ENCODE measurements around the gene ZNF516. TPM values are rescaled to one million over a fixed set of nuclear protein-coding genes. Genes with fewer than 3 reads are reported as not detected.

Gene ZNF516
- total and polyA plus RNA-seq, 2 experiments from 2014 or later, result 17.0 to 78.6 TPM

DNA sequence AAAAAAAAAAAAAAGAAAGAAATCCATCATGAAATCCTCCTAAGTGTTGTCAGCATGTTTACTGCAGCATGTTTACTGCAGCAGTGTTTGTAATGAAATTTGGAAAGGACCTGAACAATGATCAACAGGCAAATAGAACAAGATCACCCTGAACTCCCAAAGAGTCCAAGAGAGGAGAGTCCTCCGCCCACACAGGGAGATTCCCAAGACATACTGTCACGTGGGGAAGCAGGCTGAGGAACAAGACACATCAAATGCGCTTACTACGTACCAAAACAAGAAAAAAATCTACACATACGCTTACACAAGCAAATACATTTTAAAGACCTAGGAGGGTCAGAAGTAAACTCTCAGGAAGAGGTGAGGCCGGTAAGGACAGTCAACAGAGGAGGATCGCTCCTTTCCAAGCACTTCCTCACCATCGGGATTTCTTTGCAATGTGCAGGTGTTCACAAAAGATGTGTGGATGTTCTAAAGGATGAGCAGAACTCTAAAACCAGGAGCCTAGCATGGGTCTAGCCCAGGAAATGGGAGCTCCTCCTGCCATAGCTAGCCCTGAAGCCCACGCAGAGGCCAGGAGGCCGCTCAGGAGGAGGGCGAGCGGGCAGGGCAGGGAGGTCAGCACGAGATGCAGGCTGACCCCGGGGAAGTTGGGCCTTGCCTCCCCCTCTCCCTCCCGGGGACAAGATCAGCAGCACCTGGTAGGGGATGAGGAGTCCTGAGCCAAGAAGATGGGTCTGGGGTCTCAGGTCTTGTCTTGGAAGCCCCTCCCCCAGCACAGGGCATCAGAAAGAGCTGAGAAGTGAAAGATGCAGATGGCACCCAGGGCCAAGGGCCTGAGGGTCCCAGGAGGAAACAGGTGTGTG lies 66.4 kb downstream of the ZNF516 start:
- no peaks in the 10 kb centered on the region for H3K27me3 ChIP-seq
- no peak for TF ChIP-seq CTCF (IDR thresholded peaks at IDR 0.05; ENCODE audit: low read depth, low read length)
- no peaks in the 10 kb centered on the region for H3K9me3 ChIP-seq (ENCODE audit: low read depth)
- DNase-seq (ENCODE audit: low read depth in 1 of 2, low spot score in 1 of 2), result no peak
- H3K27ac ChIP-seq, result no peak overlapping the region
- H3K4me3 ChIP-seq, result no peak overlapping the region
- H3K4me1 ChIP-seq (ENCODE audit: low read depth), result peaks cover 12% of the 10 kb centered on the region
- no peaks in the 10 kb centered on the region for H3K36me3 ChIP-seq

- Histone ChIP-seq H3K27ac (no peak overlapping the region), H3K4me1 (ENCODE audit: low read depth) (peaks cover 12% of the 10 kb centered on the region), H3K9me3 (ENCODE audit: low read depth) (no peaks in the 10 kb centered on the region), H3K36me3 (no peaks in the 10 kb centered on the region), H3K27me3 (no peaks in the 10 kb centered on the region), H3K4me3 (no peak overlapping the region)
- TF ChIP-seq CTCF (IDR thresholded peaks at IDR 0.05; ENCODE audit: low read depth, low read length), result peak; percentile 82
- peak; percentile 37 to 64 for DNase-seq (ENCODE audit: low read depth in 1 of 2, low spot score in 1 of 2)
These were observed 68.2 kb downstream of the ZNF516 start for GRCh38 chr18:76426737-76427305.

DNA sequence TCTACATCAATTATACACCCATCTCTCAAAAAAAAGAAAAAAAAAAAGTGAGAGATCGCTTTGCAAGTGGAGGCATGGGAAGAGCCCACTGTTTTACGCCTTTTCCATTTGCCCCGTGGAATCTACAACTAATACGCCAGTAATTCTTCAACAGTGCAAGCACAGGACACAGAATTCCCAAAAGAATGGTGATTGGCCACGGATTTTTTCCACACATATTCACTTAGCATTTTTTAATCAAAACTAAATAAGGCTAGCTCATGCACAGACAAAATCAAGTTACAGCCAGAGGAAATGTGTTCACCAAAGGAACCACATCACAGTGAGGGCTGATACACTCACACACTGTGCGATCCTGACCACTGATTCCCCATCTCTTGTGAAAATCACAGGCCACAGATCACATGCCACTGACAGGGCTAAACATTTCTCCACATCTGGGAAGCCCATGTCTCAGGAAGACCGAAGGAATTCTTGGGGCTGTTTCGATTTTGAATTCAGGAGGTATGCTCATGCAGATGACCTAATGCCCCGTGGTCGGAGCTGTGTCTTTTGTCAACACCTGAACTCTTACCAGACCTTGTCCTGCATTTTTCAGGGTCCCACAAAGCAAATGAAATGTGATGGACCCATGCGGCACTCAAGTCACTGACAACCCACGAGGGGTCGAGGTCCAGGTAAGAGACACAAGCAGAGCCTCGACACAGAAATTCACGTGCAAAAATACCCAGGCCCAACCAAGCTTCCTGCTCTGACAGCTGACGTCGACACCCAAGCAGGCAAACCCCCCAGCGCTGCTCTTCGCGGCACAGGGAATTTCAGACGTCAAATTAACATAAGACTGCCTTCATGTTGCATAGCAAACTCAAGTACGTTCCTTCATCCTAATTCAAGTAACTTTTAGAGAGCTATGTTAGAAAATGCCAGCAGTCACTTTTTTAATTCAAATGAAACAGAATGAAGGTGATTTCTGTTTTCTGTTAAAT lies 69.6 kb downstream of the ZNF516 start:
- Histone ChIP-seq H3K27me3 (no peaks in the 10 kb centered on the region), H3K36me3 (no peaks in the 10 kb centered on the region), H3K9me3 (ENCODE audit: low read depth) (no peaks in the 10 kb centered on the region), H3K4me3 (no peak overlapping the region), H3K27ac (no peak overlapping the region), H3K4me1 (ENCODE audit: low read depth) (peaks cover 18% of the 10 kb centered on the region)
- peak in 1 of 2 donors; percentile 33 for DNase-seq (ENCODE audit: low read depth in 1 of 2, low spot score in 1 of 2)
- no peak for TF ChIP-seq CTCF (IDR thresholded peaks at IDR 0.05; ENCODE audit: low read depth, low read length)

GRCh38 chr18:76422838-76423237 lies 72.2 kb downstream of the ZNF516 start:
- Histone ChIP-seq H3K27me3 (no peaks in the 10 kb centered on the region), H3K27ac (no peak overlapping the region), H3K4me3 (no peak overlapping the region), H3K4me1 (ENCODE audit: low read depth) (peaks cover 18% of the 10 kb centered on the region), H3K36me3 (no peaks in the 10 kb centered on the region), H3K9me3 (ENCODE audit: low read depth) (no peaks in the 10 kb centered on the region)
- no peak for DNase-seq (ENCODE audit: low read depth in 1 of 2, low spot score in 1 of 2)
- no peak for TF ChIP-seq CTCF (IDR thresholded peaks at IDR 0.05; ENCODE audit: low read depth, low read length)

GRCh38 chr18:76422121-76422520 lies 72.9 kb downstream of the ZNF516 start:
- TF ChIP-seq CTCF (IDR thresholded peaks at IDR 0.05; ENCODE audit: low read depth, low read length), result no peak
- no peak for DNase-seq (ENCODE audit: low read depth in 1 of 2, low spot score in 1 of 2)
- Histone ChIP-seq H3K4me3 (no peak overlapping the region), H3K9me3 (ENCODE audit: low read depth) (no peaks in the 10 kb centered on the region), H3K36me3 (no peaks in the 10 kb centered on the region), H3K27ac (no peak overlapping the region), H3K4me1 (ENCODE audit: low read depth) (peaks cover 20% of the 10 kb centered on the region), H3K27me3 (no peaks in the 10 kb centered on the region)
